Prostate gland (tissue), 2 donors: Measurements from ENCODE around the gene MECP2.

Experiments used
- POLR2A ChIP-seq: fragments of 450-650 bp; IDR thresholded peaks from one replicate; pipeline ENCODE4 v1.6.1; 2016; ENCODE audit warnings: antibody characterized with exemption, mild to moderate bottlenecking
- TF ChIP-seq, protein P1 (sequence below), 4 experiments: fragments of 200-600 bp in 2 of 4; fragments of 450-650 bp in 2 of 4; sonication (generic) in 2 of 4; IDR thresholded peaks; 1 replicate in 3 of 4; 2 replicates in 1 of 4; pipeline ENCODE4 v1.5.1; 2016 to 2019; ENCODE audit warnings: antibody characterized with exemption in 4 of 4, mild to moderate bottlenecking in 2 of 4, moderate library complexity in 2 of 4

DNA sequence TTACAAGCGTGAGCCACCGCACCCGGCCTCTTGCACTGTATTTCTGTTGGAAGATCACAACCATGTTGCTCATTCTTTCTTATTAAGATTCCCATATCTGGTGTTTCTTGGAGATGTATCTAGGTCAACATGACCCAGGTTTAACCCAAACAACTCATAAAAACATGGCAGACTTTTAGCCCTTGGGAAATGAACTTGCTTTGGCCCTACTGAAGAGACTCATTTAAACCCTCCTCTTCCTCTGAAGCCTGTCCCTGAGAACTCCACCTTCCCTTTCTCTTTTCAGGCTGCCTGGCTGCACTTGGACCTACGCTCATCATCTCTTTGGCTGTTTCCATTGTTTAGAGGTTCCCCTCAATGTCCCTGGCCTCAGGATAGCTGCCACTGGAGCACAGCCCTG lies 23.7 kb upstream of the MECP2 start:
- TF ChIP-seq, protein P1, sequence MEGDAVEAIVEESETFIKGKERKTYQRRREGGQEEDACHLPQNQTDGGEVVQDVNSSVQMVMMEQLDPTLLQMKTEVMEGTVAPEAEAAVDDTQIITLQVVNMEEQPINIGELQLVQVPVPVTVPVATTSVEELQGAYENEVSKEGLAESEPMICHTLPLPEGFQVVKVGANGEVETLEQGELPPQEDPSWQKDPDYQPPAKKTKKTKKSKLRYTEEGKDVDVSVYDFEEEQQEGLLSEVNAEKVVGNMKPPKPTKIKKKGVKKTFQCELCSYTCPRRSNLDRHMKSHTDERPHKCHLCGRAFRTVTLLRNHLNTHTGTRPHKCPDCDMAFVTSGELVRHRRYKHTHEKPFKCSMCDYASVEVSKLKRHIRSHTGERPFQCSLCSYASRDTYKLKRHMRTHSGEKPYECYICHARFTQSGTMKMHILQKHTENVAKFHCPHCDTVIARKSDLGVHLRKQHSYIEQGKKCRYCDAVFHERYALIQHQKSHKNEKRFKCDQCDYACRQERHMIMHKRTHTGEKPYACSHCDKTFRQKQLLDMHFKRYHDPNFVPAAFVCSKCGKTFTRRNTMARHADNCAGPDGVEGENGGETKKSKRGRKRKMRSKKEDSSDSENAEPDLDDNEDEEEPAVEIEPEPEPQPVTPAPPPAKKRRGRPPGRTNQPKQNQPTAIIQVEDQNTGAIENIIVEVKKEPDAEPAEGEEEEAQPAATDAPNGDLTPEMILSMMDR (IDR thresholded peaks at IDR 0.05), result no peak
- no peak for TF ChIP-seq POLR2A
